Activated CD4-positive, alpha-beta memory T cell treated with anti-CD3 and anti-CD28 coated beads, Interleukin-2, amount 10 ng/mL, durations not matched to agents 7 days and 5 days (primary cell): ENCODE results near the gene CDH23. TPM values are rescaled to one million over a fixed set of nuclear protein-coding genes. Genes with fewer than 3 reads are reported as not detected.

Experiments
- CTCF ChIA-PET: fragments of 350-600 bp; sonication (Branson Sonifier 250); formaldehyde crosslinking; loops from one replicate; lab custom pipeline; 2021; ENCODE audit warnings: antibody characterized with exemption, inconsistent platforms; lab: Charles Lee
- POLR2A ChIA-PET: fragments of 350-600 bp; sonication (Branson Sonifier 250); formaldehyde crosslinking; loops from one replicate; lab custom pipeline; 2021; ENCODE audit warnings: antibody characterized with exemption; lab: Charles Lee
- DNase-seq: peaks from one replicate; pipeline ENCODE4 v3.0.0-alpha.2; 2020
- H3K27ac Mint-ChIP-seq: one replicate; pipeline ENCODE4 v1.8.0; 2021; ENCODE audit warnings: mild to moderate bottlenecking, mixed read lengths
- H3K27me3 Mint-ChIP-seq: one replicate; pipeline ENCODE4 v1.8.0; 2021; ENCODE audit warnings: mixed read lengths
- H3K36me3 Mint-ChIP-seq: one replicate; pipeline ENCODE4 v1.8.0; 2021; ENCODE audit warnings: low read depth, mixed read lengths
- H3K4me1 Mint-ChIP-seq: one replicate; pipeline ENCODE4 v1.8.0; 2021; ENCODE audit warnings: mixed read lengths
- H3K4me3 Mint-ChIP-seq: one replicate; pipeline ENCODE4 v1.8.0; 2021; ENCODE audit warnings: mild to moderate bottlenecking, mixed read lengths
- H3K9me3 Mint-ChIP-seq: one replicate; pipeline ENCODE4 v1.8.0; 2021; ENCODE audit warnings: mixed read lengths
- total RNA-seq, 2 experiments: library from RNA; stranded (reverse); gene quantifications; one replicate each; pipeline ENCODE4 v1.2.3, GENCODE V29; 2021

Gene CDH23
- total RNA-seq, 2 experiments from 2014 or later, result 1.3 TPM

DNA sequence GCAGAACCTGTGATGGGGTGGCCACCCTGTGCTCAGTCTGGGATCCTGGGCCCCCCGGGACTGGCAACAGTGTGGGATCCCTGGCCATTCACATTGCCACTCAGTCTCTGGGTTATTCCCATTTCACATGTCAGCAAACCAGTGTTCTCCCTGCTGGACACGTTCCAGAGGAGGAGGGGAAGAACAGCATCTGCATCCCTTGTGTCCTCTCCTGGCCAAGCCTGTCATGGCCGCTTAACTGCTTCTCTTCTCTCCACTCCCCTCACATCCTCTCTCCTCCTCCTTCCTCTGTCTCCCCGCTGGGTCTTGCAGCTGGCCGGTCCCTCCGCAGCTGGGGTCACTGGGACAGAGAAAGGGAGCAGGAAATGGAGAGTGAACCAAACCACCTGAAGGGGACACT lies 248.5 kb downstream of the CDH23 start:
- CTCF ChIA-PET, result no interaction called here
- peaks cover 4% of the 10 kb centered on the region for H3K4me1 Mint-ChIP-seq
- no peaks in the 10 kb centered on the region for H3K9me3 Mint-ChIP-seq
- H3K27me3 Mint-ChIP-seq, result peaks cover 1% of the 10 kb centered on the region
- POLR2A ChIA-PET, result no interaction called here
- no peak for DNase-seq
- no peak overlapping the region for H3K27ac Mint-ChIP-seq
- no peaks in the 10 kb centered on the region for H3K36me3 Mint-ChIP-seq
- no peak overlapping the region for H3K4me3 Mint-ChIP-seq

DNA sequence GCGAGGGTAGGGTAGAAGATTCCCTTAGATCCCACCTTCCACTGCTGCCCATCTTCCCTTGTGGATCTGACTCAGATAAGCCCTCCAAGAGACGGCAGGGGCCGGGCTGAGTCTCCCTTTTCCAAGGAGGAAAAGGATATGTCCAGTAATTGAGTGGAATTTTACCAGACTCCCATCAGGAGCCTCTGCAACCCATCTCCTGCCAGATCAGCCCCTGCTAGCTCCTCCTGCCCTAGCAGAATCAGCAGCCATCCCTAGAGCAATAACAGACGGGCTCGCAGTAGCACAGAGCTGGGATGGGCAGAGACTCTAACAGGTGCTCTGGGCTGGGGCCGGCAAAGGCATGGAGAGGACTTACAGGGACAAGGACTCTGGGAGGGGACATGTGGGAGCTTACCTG lies 249.3 kb downstream of the CDH23 start:
- peaks cover 4% of the 10 kb centered on the region for H3K4me1 Mint-ChIP-seq
- DNase-seq, result no peak
- H3K27ac Mint-ChIP-seq, result no peak overlapping the region
- H3K36me3 Mint-ChIP-seq, result no peaks in the 10 kb centered on the region
- H3K9me3 Mint-ChIP-seq, result no peaks in the 10 kb centered on the region
- no peak overlapping the region for H3K4me3 Mint-ChIP-seq
- peaks cover 1% of the 10 kb centered on the region for H3K27me3 Mint-ChIP-seq
- ChIA-PET CTCF (no interaction called here), POLR2A (no interaction called here)

DNA sequence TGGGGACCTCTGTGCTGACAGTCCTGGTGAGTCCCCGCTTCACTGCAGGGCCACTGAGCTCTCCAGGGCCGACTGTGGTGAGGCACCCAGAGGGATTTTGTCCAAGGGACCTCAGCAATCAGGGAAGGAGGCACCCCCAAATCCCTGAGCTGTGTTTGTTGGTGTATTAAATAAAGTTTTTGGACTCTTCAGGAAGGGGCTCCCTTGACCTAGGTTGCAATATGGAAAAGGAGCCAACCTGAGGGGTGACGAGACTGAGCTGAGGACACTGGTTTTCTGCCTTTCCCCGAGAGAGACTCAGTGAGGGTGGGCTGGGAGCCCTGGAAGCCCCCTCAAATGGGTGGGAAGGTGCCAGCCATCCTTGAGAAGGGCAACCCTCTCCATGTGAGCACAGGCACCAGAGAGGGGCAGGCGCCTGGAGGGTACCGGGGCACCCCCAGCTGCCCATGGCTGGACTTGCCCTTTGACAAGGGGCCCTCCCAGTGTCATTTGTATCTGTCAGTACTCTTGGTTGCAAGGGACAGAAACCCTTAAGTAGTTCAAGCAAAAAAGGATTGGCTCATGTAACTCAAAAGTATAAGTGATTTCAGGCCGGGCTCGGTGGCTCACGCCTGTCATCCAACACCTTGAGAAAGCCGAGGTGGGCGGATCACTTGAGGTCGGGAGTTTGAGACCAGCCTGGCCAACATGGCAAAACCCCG lies 250.0 kb downstream of the CDH23 start:
- ChIA-PET POLR2A (no interaction called here), CTCF (no interaction called here)
- Mint-ChIP-seq H3K9me3 (no peaks in the 10 kb centered on the region), H3K4me1 (peaks cover 4% of the 10 kb centered on the region), H3K36me3 (no peaks in the 10 kb centered on the region), H3K27ac (no peak overlapping the region), H3K27me3 (peaks cover 1% of the 10 kb centered on the region), H3K4me3 (no peak overlapping the region)
- DNase-seq, result no peak

DNA sequence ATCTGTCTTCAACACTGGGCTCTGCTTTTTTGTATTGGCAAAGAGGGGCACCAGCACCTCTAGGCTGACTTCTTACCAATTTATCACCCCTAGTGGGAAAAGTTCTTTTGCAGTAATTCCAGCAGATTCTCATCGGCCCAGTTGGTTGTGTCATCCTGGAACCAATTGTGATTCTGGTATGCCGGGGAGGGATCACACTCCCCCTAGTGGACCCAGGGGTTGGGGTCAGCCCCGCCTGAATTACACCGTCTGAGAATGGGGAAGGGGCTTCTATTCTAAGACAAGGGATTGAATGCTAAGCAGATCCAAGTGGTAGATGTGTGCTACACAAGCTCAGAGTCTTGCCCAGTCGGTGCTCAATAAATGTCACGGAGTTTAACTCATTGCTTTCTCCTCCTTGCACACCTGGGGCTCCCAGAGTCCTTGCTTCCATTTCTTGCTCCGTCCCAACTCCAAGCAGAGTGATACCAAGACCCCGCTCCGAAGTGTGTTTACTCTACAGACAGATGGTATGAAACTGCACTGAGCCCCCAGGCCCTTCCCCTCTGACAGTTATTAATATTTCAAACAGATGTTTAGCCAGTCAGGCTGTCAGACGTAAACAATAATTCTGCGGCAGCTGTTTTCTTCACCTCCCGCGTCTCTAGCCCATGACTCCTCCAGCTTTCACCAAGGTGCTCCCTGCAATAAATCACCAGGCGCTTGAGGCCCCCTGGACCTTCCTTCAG lies 251.0 kb downstream of the CDH23 start:
- Mint-ChIP-seq H3K9me3 (no peaks in the 10 kb centered on the region), H3K27me3 (peaks cover 1% of the 10 kb centered on the region), H3K4me3 (no peak overlapping the region), H3K27ac (no peak overlapping the region), H3K36me3 (no peaks in the 10 kb centered on the region), H3K4me1 (peaks cover 4% of the 10 kb centered on the region)
- no peak for DNase-seq
- CTCF ChIA-PET, result no interaction called here
- POLR2A ChIA-PET, result no interaction called here

DNA sequence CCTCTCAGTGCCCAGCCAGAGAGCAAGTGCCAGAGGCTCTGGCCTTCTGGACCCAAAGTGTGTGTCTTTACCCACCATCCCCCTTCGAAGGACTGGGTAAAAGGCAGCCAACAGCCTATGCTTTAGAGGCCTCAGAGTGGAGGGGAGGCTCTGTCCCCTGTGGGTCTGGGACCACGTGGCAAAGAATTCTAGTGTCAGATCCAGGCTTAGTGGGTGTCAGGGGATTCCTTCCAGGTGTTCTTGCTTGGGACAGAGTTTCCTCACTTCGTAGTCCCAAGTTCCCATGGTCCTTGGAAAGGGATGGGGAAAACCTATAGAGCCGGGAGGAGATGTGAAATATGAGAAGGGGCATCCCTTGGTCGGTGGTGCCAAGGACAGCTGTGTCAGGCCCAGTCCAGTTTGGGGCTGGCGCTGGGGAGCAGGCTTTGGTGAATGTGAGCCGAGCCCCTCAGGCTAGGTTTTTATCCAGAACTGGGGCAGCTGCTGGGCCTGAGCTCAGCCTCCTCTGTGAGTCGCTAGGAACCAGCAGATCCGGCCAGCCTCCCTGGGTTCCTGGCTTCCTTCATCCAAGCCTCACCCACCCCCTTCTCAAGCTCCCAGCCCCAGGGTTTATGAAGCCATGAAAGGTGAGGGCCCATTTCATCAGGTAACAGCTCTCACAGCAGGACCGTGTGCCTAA lies 251.7 kb downstream of the CDH23 start:
- H3K9me3 Mint-ChIP-seq, result no peaks in the 10 kb centered on the region
- H3K4me3 Mint-ChIP-seq, result no peak overlapping the region
- POLR2A ChIA-PET, result no interaction called here

GRCh38 chr10:71648933-71649320 lies 252.2 kb downstream of the CDH23 start:
- CTCF ChIA-PET, result no interaction called here
- no peak for DNase-seq
- peaks cover 1% of the 10 kb centered on the region for H3K27me3 Mint-ChIP-seq
- H3K36me3 Mint-ChIP-seq, result no peaks in the 10 kb centered on the region
- H3K4me3 Mint-ChIP-seq, result no peak overlapping the region
- POLR2A ChIA-PET, result no interaction called here
- H3K27ac Mint-ChIP-seq, result no peak overlapping the region
- H3K9me3 Mint-ChIP-seq, result no peaks in the 10 kb centered on the region
- peaks cover 4% of the 10 kb centered on the region for H3K4me1 Mint-ChIP-seq

More for the DNA sequence above, 251.7 kb downstream of the CDH23 start:
- Mint-ChIP-seq H3K4me1 (peaks cover 4% of the 10 kb centered on the region), H3K27ac (no peak overlapping the region), H3K27me3 (peaks cover 1% of the 10 kb centered on the region), H3K36me3 (no peaks in the 10 kb centered on the region)
- no peak for DNase-seq
- CTCF ChIA-PET, result no interaction called here

- Mint-ChIP-seq H3K4me1 (peaks cover 4% of the 10 kb centered on the region), H3K9me3 (no peaks in the 10 kb centered on the region), H3K4me3 (no peak overlapping the region), H3K27me3 (peaks cover 1% of the 10 kb centered on the region), H3K36me3 (no peaks in the 10 kb centered on the region), H3K27ac (no peak overlapping the region)
- POLR2A ChIA-PET, result no interaction called here
- CTCF ChIA-PET, result no interaction called here
- no peak for DNase-seq
These were observed 252.9 kb downstream of the CDH23 start for GRCh38 chr10:71649631-71650030.

DNA sequence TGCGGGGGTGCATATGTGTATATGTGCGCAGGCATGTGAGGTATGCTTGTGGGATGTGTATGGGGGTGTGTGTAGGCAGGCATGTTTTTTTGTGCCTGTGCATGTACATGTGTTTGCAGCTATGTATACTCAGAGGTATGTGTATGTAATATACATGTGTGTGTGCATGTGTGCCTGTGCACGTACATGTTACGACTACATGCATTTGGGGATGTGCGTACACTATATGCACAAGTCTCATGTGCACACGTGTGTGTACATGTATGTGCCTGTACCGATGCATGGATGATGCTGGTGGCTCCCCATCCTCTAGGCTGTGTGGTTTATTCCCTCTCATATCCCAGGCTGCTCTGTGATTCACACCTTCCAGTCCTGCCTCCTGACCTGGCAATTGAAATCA lies 253.7 kb downstream of the CDH23 start:
- Mint-ChIP-seq H3K27ac (no peak overlapping the region), H3K9me3 (no peaks in the 10 kb centered on the region), H3K4me3 (no peak overlapping the region), H3K27me3 (no peaks in the 10 kb centered on the region), H3K36me3 (no peaks in the 10 kb centered on the region), H3K4me1 (peaks cover 4% of the 10 kb centered on the region)
- CTCF ChIA-PET, result interaction anchor here (1.4 kb wide), 1 partner anchor 123 kb away, joined by 3 read pairs; the partner anchor contains the start of gene VSIR
- POLR2A ChIA-PET, result no interaction called here
- no peak for DNase-seq

GRCh38 chr10:71651428-71651827 lies 254.7 kb downstream of the CDH23 start:
- peaks cover 4% of the 10 kb centered on the region for H3K4me1 Mint-ChIP-seq
- ChIA-PET POLR2A (no interaction called here), CTCF (interaction anchor here (1.4 kb wide), 1 partner anchor 122 kb away, joined by 3 read pairs; the partner anchor contains the start of gene VSIR)
- no peaks in the 10 kb centered on the region for H3K9me3 Mint-ChIP-seq
- H3K27ac Mint-ChIP-seq, result no peak overlapping the region
- DNase-seq, result no peak
- H3K36me3 Mint-ChIP-seq, result no peaks in the 10 kb centered on the region
- no peak overlapping the region for H3K4me3 Mint-ChIP-seq
- H3K27me3 Mint-ChIP-seq, result no peaks in the 10 kb centered on the region

DNA sequence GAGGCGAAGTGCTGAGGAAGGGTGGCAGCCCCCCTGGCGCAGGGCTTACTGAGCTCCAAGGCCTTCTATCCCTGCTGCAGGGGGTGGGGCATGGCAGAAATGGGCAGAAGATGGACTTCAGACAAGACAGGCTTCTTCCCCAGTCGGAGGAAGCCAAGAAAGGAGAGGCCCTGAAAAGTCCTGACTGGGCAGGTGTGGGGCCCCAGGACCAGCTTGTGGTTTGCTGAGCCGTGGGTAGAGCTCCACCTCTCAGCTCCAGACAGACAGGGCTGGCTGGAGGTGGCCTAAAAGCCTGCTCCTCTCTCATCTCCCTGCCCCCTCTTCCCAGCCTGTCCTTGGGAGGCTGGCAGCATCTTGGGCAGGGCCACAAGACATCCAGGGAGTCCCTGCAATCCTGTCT lies 255.2 kb downstream of the CDH23 start:
- Mint-ChIP-seq H3K4me3 (no peak overlapping the region), H3K4me1 (peaks cover 4% of the 10 kb centered on the region), H3K9me3 (no peaks in the 10 kb centered on the region), H3K36me3 (no peaks in the 10 kb centered on the region), H3K27me3 (no peaks in the 10 kb centered on the region), H3K27ac (no peak overlapping the region)
- DNase-seq, result no peak
- POLR2A ChIA-PET, result no interaction called here
- CTCF ChIA-PET, result no interaction called here

GRCh38 chr10:71653044-71653443 lies 256.3 kb downstream of the CDH23 start:
- H3K9me3 Mint-ChIP-seq, result no peaks in the 10 kb centered on the region
- no peak overlapping the region for H3K27ac Mint-ChIP-seq
- no peak overlapping the region for H3K4me3 Mint-ChIP-seq
- H3K36me3 Mint-ChIP-seq, result no peaks in the 10 kb centered on the region
- peaks cover 4% of the 10 kb centered on the region for H3K4me1 Mint-ChIP-seq
- ChIA-PET CTCF (no interaction called here), POLR2A (no interaction called here)
- DNase-seq, result no peak
- no peaks in the 10 kb centered on the region for H3K27me3 Mint-ChIP-seq

DNA sequence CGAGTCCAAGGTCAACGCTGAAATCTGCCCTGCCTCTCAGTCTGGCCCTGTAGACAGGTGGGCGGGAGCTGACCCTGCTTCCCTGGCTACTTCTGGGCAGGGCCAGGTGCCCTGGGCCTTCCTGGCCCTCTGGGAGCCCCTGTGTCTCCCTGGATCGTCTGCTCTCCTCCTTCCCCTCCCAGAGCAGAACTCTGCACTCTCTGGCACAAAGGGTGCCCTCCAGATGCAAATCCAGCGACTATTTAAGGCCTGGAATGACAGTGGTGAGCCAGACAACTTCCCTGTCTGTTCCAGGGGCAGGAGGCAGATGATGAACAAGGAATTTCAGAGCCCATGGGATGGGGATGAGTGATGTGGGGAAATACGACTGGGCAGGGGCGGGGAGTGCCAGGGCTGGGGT lies 259.5 kb downstream of the CDH23 start:
- Mint-ChIP-seq H3K27me3 (no peaks in the 10 kb centered on the region), H3K4me1 (no peaks in the 10 kb centered on the region), H3K4me3 (no peak overlapping the region), H3K27ac (no peak overlapping the region), H3K9me3 (no peaks in the 10 kb centered on the region), H3K36me3 (no peaks in the 10 kb centered on the region)
- no peak for DNase-seq
- ChIA-PET CTCF (no interaction called here), POLR2A (no interaction called here)

DNA sequence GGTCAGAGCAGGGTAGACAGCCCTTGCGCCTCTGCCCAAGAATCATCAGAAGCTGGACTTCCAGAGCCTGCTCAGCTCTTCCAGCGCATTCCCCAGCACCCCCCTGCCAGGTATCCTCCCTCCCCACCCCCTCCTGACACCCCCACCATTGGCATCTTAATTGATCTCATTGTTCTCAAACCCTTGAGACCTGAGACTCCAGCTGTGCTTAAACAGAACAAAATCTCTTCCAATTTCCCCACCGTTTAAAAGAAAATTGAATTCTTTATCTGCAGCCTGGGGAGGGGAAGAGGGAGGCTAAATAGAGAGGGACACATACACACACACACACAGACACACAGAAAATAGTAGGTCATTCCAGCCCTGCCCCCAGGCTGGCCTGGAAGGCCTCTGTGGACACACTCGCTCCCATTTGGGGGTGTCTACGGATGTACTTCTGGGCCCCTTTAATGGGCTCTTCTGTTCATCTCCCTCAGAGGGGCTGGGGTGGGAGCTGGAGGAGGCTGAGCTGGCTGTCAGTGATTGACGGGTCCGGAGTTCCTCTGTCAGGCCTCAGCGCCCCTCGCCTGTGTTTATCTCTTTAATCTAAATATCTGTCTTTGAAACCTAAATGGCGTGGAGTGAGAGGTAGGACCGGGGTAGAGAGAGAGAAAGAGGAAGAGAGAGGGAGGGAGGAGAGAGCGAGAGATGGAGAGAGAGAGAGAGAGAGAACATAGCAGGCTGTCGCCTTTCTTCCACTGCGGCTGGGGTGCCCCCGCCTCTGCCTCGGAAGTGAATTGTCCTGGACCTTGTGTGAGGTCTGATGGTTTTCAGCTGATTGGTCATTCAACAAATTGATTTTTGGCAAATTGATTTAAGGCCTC lies 261.1 kb downstream of the CDH23 start:
- H3K27ac Mint-ChIP-seq, result no peak overlapping the region
- no peaks in the 10 kb centered on the region for H3K36me3 Mint-ChIP-seq
- H3K4me3 Mint-ChIP-seq, result no peak overlapping the region
- no peaks in the 10 kb centered on the region for H3K9me3 Mint-ChIP-seq
- no peaks in the 10 kb centered on the region for H3K4me1 Mint-ChIP-seq
- no peak for DNase-seq
- no peaks in the 10 kb centered on the region for H3K27me3 Mint-ChIP-seq
- ChIA-PET CTCF (no interaction called here), POLR2A (no interaction called here)
